Activated CD4-positive, alpha-beta T cell treated with anti-CD3 and anti-CD28 coated beads, Interleukin-2, amount 50 U/mL, for 24 hours (primary cell): ENCODE data around the gene CHTF8.

Experiments used
- DNase-seq, 2 donors: peaks; one replicate each; pipeline ENCODE4 v3.0.0-alpha.2; 2020; ENCODE audit warnings: low read depth in 1 of 2, low spot score in 1 of 2

The CHTF8 gene

DNA sequence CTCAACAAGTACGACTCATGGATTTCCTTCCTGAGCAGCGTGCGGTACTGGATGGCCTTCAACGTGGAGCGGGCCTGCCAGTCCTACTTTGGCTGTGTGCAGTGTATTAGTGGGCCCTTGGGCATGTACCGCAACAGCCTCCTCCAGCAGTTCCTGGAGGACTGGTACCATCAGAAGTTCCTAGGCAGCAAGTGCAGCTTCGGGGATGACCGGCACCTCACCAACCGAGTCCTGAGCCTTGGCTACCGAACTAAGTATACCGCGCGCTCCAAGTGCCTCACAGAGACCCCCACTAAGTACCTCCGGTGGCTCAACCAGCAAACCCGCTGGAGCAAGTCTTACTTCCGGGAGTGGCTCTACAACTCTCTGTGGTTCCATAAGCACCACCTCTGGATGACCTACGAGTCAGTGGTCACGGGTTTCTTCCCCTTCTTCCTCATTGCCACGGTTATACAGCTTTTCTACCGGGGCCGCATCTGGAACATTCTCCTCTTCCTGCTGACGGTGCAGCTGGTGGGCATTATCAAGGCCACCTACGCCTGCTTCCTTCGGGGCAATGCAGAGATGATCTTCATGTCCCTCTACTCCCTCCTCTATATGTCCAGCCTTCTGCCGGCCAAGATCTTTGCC, 17.9 kb downstream of the CHTF8 start:
- DNase-seq = no peak

DNA sequence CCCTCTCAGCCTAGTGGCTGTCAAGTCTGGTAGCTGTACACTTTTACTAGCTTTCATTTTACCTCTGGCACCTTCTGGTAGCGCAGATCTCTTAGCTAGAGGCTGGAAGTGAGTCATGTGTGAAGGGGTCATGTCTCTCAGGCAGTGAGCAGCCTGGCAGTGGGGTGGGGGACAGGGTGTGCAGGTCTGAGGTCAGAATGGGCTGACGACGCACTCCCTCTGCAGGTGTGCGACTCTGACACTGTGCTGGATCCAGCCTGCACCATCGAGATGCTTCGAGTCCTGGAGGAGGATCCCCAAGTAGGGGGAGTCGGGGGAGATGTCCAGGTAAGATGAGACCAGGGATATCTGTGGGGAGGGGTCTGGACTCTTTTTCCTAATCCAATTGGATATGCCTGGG, 19.2 kb downstream of the CHTF8 start:
- DNase-seq = no peak

DNA sequence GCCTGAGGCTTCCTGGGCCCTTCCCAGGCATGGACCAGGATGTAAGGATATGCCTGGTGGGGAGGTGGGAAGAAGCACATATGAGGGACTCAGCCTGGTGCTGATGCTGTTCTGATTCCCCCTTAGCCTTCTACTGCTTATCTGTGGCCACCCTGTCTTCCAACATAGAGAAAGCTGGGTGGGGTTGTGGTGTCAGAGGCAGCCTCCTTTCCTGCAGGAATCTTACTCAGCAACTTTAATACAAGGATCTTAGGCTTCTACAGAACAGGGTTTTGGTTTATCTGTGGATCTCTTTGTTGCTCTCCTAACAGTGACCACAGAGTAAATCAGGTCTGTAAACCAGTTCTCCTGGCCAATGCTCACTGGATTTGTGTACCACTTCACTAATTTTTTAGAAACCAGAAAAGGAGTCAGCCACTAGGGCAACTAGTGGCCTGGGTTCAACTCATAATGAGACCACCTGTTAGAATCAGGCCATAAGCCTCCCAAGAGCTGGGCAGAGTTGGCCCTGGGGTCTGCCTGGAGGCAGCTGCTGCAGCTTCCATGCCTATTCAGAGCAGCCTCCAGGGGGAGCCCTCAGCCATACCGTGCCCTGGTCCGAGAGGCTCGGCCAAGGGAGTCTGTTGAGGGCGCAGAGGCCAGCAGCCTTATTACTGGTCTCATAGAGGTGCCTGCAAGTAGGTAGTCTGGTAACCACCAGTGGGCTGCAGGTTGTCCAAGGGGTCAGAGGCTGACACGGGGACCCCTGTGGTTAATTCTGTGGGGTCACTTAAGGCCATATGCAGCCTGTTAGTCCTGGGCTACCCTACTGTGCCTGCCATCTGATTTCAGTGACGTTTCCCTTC, 19.9 kb downstream of the CHTF8 start:
- peak in 1 of 2 donors; percentile 30 for DNase-seq

DNA sequence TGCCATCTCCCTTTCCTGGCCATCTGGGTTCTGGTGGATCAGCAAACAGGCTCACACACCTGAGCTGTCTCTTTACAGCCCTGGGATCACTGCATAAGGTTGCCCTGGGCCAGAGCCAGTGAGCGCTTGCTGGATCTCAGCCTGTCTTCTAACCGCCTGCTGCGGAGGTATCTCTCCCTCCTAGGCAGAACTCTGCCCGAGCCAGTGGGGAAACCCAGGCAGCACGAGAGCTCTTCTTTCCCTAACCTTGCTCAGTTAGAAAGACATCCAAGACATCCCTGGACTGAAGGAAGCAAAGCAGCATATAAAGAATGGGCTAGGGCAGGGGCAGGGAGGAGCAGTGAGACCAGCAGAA, 20.5 kb downstream of the CHTF8 start:
- no peak for DNase-seq

DNA sequence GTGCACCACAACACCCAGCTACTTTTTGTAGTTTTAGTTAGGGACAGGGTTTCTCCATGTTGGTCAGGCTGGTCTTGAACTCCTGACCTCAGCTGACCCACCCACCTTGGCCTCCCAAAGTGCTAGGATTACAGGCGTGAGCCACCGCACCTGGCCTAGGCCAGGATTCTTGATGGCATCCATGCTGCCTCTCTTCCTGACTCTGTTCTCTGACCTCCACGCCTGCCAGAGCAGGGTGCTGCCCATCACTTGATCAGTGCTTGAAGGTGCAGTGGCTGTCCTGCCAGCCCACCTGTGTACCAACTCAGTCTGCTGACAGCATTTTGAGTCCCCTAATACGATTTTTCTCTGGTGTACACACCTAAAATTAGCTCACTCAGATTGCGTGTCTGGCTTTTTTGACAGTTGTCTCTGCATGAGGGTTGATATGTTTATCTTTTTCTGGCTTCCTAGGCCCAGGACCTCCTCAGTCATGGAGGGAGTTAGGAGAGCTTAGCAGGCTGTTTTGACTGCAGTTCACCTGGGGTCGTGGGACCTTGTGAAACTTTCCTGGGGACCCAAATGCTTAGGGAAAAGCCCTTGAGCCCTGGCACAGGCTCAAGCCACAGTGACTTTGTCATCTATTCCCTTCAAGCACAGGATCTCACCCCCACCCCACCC, 21.0 kb downstream of the CHTF8 start:
- DNase-seq = no peak

DNA sequence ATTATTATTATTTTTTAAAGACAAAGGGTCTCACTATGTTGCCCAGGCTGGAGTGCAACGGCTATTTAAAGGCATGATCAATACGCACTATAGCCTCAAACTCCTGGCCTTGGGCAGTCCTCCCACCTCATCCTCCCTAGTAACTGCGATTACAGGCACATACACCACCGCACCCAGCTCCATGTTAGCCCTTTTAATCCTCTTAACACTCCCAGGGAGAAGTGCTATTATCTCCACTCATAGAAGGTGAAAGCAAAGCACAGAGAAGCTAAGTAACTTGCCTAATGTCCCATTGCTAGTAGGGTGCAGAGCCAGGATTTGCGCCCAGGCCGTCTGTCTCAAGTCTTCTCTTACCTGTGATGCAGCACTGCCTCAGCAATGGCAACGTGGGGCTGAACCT, 22.0 kb downstream of the CHTF8 start:
- no peak for DNase-seq

DNA sequence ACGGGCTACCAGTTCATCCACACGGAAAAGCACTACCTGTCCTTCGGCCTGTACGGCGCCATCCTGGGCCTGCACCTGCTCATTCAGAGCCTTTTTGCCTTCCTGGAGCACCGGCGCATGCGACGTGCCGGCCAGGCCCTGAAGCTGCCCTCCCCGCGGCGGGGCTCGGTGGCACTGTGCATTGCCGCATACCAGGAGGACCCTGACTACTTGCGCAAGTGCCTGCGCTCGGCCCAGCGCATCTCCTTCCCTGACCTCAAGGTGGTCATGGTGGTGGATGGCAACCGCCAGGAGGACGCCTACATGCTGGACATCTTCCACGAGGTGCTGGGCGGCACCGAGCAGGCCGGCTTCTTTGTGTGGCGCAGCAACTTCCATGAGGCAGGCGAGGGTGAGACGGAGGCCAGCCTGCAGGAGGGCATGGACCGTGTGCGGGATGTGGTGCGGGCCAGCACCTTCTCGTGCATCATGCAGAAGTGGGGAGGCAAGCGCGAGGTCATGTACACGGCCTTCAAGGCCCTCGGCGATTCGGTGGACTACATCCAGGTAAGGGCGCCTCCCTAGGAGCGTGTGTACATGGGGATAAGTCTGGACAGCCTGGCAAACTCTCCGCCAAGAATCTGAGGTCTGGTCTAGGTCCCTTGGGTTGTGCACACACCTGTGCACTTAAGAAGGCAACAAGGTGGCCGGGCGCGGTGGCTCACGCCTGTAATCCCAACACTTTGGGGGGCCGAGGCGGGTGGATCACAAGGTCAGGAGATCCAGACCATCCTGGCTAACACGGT, 22.7 kb downstream of the CHTF8 start:
- no peak for DNase-seq

DNA sequence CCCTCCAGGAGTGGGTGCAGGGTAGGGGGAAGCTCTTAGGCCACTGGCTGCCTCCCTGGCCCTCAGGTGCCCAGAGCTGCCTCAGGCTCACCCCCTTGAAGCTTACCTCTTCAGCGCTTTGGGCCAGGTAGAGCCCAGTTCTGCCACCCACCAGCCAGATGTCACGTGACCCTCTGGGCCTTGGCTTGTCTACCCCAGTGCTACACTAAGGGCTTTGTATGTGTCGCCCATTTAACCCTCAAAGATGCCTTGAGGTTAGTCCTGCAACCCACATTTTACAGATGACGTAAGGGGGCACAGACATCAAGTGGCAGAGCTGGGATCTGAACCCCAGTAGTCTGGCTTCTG, 23.5 kb downstream of the CHTF8 start:
- no peak for DNase-seq

DNA sequence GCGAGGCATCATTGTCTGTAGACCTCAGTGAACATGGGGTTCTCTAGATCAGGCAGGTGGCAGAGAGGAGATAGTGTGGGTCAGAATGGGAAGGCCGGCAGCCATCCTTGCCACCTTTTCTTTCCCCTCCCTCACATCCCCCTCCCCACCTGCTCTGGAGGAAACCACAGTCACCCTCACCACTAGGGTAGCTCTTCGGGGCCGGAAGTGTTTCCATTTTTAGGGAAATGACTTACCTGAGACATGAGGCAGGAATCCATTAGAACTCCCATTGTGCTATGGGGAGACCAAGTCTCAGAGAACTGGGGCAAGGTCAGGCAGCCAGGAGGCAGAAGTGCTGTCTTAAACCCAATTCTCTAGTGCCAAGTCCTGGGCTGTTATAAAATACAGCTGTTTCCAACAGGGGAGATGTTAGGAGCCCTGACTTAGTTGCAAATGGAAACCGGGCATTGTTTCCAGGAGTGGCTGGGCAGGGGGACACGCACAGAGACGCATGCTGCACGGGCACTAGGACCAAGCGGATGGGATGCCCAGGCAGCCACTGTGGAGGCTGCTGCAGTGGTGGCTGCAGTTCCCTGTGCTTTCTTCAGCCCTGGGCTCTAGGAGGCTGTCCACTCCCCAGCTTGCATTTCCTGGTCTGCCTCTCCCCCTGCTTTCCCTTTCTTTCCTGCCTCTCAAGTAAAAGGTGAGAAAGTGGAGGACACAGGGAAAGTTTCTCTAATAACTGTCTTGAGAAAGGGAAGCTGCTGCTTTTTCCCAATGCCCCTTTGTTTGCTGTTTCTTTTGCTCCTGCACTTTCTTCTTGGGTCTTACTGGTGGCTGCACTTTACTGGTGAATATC, 24.1 kb downstream of the CHTF8 start:
- no peak for DNase-seq

DNA sequence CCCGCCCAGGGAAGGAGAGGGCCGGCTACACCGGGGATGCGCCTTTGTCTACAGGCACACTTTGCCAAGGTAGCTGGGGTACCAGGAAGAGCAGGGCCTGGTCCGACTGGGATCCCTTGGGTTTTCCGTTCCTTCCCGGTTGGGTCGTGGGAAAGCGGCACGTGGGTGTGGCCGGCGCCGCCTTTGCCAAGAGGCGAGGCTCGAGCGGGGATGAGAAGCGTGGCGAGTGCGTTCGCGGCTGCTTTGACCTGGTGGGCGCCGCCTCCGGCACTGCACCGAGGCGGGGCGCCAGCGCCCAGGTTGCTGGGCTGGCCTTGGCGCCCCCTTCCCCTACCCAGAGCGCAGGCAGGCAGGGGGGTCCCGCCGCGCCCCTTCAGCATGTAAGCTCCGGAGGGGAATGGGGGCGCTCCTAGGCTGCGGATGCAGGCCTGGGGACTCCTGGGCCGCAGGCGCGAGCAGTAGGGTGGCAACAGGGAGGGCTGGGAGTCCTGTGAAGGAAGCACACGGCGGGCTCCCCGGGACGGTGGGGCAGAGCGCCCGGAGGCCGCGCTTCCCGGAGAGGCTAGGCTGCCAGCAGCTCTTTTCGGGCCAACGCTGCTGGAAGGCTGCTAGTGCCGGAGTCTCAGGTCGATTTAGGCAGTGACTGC, 24.9 kb downstream of the CHTF8 start:
- no peak for DNase-seq

DNA sequence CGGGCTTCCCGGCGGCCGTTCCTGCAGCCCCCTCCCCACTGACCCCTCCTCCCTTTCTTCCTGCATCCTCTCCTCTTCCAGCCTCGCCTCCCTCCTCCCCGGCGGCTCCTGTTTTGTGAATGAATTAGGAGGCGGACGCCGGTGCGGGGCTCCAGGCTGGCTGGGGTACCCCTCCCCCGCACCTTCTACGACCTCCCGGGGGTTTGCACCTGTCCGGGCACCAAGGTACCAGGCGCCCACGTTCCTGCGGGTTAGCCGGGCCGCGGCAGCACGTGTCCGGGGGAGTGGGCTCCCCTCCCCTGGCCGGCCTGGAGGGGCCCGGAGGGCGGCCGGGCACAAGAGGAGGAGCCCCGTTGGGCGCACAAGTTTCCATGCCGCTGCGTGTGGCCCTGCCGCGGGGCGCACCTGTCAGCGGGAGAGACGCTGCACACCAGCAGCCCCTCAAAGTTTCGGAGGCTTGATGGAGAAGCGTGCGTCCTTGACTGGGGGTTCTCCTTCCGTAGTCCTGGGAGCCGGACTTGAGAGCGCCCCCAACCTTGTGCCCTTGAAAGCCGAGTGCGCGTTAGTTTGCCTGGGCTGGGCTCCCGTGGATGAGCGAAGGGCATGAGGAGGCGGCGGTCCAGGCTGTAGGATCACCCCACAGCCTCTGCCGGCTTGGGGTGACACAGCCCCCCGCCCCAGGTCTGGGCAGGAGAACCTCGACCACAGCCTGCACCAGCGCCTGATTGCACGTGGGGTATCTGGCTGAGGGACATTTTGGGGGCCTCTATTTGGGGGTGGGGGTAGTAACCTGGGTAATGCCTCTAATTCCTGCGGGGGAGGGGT, 25.7 kb downstream of the CHTF8 start:
- DNase-seq = no peak

DNA sequence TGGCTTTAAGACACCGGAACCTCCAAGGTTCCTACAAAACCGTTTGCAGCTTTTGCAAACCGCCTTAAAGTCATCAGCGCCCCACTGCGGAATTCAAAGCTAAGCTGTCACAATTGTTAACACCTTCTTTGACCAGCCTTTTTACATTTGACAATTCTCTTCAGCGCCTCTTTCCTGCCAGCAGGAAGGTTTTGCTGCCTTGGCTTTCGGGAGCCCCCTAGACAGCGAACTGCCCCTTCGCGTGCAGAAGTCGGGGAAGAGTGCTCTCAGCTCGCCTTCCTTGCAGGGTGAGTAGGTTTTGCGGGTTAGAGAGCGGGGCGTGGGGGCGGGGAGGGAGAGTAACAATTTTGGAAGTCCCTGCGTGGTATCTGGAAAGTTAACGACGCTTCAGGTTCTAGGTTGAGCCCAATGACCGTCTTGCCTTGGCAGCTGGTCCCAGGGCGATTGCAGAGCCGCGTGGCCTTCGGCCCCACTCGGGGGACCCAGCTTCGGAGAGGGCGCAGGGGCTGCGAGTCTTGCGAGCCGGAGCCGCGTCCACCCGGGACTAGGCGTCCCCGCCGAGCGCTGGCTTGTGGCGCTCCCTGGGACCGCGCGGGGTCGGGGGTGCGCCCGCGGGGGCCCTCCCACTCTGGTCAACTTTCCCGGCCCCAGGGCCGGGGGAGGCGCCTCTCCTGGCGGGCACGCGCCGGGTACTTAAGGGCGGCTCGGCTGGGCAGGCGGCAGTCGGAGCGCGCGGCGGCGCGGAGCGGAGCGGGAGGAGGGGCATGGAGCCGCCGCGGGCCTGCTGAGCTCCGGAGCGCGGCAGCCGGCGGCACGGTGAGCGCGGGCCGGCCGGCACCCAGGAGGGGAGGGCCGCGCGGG, 26.7 kb downstream of the CHTF8 start, which contains the start of gene HAS3:
Gene HAS3 (plus strand): TSS at position 153 of the 861 bp plus-strand sequence. CDS start 3,743 bp downstream, outside the sequence.
- DNase-seq = no peak

DNA sequence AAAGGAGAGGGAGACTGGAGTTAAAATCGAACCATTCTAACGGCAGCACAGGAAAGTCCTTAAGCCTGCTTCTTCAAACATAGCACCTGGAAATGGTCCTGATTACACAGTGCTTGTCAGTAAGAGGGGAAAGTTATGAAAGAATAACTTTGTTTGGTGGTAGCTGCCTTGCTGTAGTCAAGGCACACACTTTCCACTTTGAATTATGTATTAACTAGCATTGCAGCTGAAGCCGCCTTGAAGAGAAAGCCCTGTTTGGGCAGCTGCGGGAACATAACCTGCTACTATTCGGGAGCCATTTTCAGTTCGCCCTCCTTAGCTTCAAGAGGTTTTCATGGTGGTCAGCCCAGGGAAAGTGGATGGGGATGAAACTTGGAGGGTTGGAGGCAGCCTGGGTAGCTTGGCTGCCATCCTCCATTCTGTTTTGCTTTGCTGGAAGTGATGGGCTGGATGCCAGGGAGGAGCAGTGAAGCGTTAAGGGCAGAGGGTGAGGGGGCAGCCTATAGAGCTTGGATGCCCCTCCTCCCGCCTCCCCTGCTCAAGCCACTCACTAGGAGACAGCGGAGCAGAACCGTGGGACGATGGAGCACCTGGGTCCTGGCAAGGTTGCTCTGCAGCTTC, 32.2 kb downstream of the CHTF8 start:
- DNase-seq = no peak

DNA sequence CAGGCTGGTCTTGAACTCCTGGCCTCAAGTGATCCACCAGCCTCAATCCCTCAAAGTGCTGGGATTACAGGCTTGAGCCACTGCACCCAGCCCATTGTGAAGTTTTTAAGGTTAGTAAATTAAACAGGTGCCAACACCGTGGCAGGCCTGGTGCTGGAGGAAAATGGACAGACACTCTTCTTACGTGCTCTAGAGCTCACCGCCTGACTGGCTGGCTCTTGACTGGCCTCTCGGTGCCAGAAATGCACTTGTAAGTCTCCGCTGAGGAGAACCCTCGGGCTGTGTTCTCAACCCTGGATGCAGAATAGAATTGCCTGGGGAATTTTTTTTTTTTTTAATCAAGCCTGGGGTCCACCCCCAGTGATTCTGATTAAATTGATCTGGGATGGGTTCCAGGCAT, 37.2 kb downstream of the CHTF8 start:
- no peak for DNase-seq

DNA sequence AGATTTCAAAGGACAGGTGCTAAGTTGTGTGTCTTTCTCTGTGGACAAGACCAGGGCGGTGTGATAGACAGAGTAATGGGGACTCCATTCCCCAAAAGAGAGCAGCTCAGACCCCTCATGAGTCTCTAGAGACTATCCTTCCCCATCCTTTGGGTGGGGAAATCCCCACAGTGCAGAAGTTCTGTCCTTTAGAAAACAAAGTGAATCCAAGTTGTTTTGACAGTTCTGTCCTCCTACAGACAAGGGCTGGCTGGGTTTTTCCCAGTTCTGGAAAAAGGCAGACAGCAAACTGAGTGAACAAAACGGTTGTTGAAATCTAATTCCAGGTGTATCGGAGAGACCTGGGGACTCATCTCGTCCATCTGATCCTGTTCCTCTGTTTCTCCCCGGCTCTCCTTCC, 37.9 kb downstream of the CHTF8 start:
- no peak for DNase-seq

DNA sequence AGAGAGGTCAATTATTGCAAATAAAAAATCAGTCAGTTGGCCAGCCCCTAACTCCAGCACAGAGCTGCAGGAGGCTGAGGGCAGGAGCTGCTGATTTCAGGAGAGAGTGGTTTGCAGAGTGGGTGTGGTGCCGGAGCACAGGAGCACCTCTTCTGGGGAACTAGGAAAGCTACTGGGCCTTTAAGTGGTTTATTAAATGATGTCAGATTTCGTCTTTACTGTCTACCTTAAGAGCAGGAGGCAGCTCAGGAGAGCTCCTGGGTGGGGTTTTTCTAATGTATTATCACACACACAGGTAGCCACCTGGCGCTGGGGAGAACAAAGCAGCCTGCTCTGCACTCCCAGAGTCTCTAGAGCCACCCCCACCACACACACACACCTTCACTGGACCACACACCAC, 38.4 kb downstream of the CHTF8 start:
- no peak for DNase-seq

DNA sequence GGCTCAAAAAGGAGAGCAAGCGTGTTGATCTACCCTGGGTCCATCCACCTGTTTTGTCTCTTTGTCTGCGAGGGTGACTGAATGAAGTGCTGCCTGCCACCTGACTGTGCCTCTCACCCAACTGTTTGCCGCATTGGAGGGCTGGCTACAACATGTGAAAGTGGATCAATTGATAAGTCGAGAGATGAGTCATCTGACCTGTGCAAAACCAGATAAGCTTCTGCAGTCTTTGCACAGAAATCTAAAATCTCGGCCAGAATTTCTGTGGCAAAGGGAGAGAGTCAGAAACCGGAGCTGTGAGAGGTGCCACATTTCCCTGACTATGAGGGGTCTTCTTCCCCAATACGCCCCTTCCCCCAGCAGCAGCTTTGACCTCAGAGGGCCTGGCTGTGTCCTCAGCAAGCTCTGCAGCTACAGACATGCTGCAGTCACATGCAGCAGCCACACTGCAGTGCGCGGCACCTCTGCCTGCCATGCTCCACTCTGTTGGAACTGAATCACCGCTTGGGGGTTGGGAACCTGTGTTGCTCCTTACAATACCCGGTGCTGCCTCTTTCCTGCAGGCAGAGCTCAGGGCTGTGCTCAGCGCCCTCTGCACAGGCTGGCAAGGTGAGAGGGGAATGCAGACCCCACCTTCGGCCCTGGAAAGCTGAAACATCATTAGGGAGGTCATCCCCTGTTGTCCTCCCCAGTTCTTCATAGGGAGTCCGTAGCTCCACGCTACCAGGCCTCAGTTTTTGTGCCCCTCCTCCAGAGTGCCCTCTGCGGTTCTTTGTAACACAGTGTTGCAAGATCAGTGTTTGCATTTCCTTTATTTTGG, 43.1 kb downstream of the CHTF8 start:
- peak in 1 of 2 donors; percentile 22 for DNase-seq
